ENCODE results near the gene EPHA10.
"Not testable (repeated sequence)": the region's sequence is repeated elsewhere in the genome, so short reads cannot be mapped to it uniquely, and the experiment has no call there.

EPHA10 gene

DNA sequence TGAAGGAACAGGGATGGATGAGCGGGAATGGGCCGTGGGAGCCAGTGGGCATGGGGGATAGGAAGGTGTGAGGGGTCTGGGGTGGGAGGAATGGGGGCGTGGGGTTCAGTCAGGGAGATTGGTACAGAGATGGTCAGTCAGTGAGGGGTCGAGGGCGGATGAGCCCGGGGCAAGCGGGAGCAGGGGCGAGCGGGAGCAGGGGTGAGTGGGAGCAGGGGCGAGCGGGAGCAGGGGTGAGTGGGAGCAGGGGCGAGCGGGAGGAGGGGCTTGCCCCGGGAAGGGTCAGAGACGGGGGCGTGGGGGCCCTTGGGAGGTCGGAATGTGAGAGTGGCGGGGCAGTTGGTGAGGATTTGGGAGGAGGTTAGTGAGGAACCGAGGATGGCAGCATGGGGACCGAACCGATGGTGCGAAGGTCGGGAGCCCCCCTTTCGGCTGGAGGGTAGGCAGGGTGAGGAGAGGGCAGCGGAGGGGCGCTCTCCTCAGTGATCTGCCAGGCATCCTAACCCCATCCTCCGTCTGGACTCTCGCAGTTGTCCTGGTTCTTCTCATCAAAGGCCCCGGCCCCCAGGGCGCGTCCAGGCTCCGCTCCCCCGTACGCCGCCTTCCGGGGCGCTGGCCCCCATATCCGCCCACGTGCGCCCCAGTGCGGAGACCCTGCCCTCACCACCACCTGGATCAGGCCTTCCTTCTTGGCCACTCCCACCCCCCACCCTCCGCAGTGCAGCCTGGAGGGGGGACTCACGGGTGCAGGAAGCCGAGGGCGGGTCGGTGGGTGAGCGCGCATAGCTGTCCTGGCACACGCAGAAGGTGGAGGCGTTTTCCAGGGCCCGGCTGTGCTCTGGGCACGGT lies 11.2 kb downstream of the EPHA10 start:
- H3K36me3 ChIP-seq (ENCODE audit: control insufficient read depth, insufficient read depth, low read length): no peaks in the 10 kb centered on the region
- H3K27me3 ChIP-seq (ENCODE audit: control insufficient read depth, insufficient read depth, low read length, poor library complexity, severe bottlenecking): peaks cover 93% of the 10 kb centered on the region
- no peak overlapping the region for H3K27ac ChIP-seq (ENCODE audit: insufficient read depth, low read depth, low read length, poor library complexity, severe bottlenecking)
- H3K4me3 ChIP-seq (ENCODE audit: insufficient read depth, low read depth, low read length): no peak overlapping the region
- H3K9me3 ChIP-seq (ENCODE audit: control insufficient read depth, low read length): no peaks in the 10 kb centered on the region
- 33 to 38% methylated on average over 52 of the region's 52 CpGs for WGBS, 2 experiments
- H3K4me1 ChIP-seq (ENCODE audit: control insufficient read depth, insufficient read depth, low read length): no peaks in the 10 kb centered on the region

DNA sequence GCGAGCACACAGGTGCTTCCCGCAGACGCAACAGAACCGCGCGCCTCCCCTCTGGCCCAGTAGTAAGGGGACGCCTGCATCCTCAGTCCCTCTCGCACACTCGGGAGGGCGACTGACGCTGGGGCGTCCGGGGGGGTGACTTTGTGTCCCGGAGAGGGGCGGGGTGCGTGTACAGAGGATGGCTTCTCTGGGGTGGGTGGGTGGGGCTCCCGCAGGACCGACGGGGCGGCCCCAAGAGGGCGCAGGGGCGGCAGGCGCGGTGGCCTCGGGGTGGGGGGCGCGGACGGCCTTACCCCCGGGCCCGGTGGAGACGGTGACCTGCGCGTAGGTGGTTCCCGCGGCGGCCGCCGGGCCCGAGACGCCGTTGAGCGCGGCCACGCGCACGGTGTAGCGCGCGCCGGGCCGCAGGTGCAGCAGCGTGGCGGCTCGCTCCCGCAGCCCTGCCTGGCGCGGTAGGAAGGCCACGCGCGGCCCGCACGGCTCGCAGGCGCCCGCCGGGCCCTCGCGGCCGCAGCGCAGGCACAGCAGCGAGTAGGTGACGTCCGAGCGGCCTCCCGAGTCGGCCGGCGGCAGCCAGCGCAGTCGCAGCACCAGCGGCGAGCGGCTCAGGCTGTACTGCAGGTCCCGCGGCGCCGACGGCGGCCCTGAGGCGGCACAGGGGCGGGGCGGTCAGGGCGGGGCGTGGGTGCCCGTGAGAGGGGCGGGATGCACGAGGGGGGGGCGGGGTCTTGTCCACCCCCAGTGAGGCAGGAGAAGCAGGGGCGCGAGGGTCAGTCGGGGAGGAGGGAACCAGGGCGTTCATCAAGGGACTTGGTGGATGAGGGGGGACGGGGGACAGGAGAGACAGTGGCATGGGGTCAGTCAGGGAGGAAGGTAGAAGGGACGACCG lies 12.1 kb downstream of the EPHA10 start:
- WGBS, 2 experiments: 2% methylated on average over 105 of the region's 105 CpGs
- peaks cover 84% of the 10 kb centered on the region for H3K27me3 ChIP-seq (ENCODE audit: control insufficient read depth, insufficient read depth, low read length, poor library complexity, severe bottlenecking)
- H3K4me1 ChIP-seq (ENCODE audit: control insufficient read depth, insufficient read depth, low read length): no peaks in the 10 kb centered on the region
- no peaks in the 10 kb centered on the region for H3K9me3 ChIP-seq (ENCODE audit: control insufficient read depth, low read length)
- H3K27ac ChIP-seq (ENCODE audit: insufficient read depth, low read depth, low read length, poor library complexity, severe bottlenecking): no peak overlapping the region
- no peaks in the 10 kb centered on the region for H3K36me3 ChIP-seq (ENCODE audit: control insufficient read depth, insufficient read depth, low read length)
- H3K4me3 ChIP-seq (ENCODE audit: insufficient read depth, low read depth, low read length): peak overlapping the region; percentile 13

DNA sequence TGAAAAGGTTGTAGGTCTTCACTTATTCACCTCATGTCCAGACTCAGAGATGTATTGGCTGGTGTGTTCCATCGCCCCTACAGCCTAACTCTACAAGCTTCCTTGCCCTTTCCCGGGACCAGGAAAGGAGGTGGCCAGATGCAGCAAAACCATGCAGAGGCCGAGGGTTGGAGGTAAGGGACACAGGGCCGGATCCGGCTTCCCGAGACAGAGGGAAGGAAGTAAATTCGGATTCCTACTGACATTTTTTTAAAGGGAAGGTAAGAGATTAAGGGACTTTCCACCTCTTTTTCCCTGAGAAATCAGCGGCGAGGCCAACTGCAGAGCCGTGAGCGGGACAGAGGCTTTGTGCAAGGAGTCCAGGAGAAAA lies 12.7 kb downstream of the EPHA10 start:
- WGBS, 2 experiments: 42 to 45% methylated on average over 11 of the region's 11 CpGs
- H3K36me3 ChIP-seq (ENCODE audit: control insufficient read depth, insufficient read depth, low read length): no peaks in the 10 kb centered on the region
- H3K4me1 ChIP-seq (ENCODE audit: control insufficient read depth, insufficient read depth, low read length): no peaks in the 10 kb centered on the region
- no peak overlapping the region for H3K27ac ChIP-seq (ENCODE audit: insufficient read depth, low read depth, low read length, poor library complexity, severe bottlenecking)
- no peaks in the 10 kb centered on the region for H3K9me3 ChIP-seq (ENCODE audit: control insufficient read depth, low read length)
- H3K4me3 ChIP-seq (ENCODE audit: insufficient read depth, low read depth, low read length): no peak overlapping the region
- peaks cover 78% of the 10 kb centered on the region for H3K27me3 ChIP-seq (ENCODE audit: control insufficient read depth, insufficient read depth, low read length, poor library complexity, severe bottlenecking)

DNA sequence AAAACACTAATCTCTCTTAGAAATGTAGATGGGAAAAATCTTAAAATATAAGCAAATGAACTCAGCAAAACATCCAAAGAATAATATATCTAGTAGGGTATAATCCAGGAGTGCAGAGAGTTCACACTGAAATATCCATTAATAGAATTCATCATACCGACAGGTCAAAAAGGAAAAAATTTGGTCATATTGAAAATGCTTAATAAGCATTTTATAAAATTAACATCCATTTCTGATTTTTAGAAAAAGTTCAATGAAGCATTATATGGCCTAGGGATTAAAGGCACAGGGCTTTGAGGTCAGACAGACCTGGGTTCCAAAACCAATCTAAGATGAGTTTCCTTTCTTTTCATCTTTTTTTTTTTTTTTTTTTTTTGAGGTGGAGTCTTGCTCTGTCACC lies 16.4 kb downstream of the EPHA10 start:
- no peaks in the 10 kb centered on the region for H3K4me1 ChIP-seq (ENCODE audit: control insufficient read depth, insufficient read depth, low read length)
- 80% methylated on average over 1 of the region's 1 CpG; no CpG with 5 or more reads in 1 of the 2 experiments for WGBS, 2 experiments
- peaks cover 46% of the 10 kb centered on the region for H3K27me3 ChIP-seq (ENCODE audit: control insufficient read depth, insufficient read depth, low read length, poor library complexity, severe bottlenecking)
- no peak overlapping the region for H3K4me3 ChIP-seq (ENCODE audit: insufficient read depth, low read depth, low read length)
- no peak overlapping the region for H3K27ac ChIP-seq (ENCODE audit: insufficient read depth, low read depth, low read length, poor library complexity, severe bottlenecking)
- H3K9me3 ChIP-seq (ENCODE audit: control insufficient read depth, low read length): no peaks in the 10 kb centered on the region
- H3K36me3 ChIP-seq (ENCODE audit: control insufficient read depth, insufficient read depth, low read length): no peaks in the 10 kb centered on the region

DNA sequence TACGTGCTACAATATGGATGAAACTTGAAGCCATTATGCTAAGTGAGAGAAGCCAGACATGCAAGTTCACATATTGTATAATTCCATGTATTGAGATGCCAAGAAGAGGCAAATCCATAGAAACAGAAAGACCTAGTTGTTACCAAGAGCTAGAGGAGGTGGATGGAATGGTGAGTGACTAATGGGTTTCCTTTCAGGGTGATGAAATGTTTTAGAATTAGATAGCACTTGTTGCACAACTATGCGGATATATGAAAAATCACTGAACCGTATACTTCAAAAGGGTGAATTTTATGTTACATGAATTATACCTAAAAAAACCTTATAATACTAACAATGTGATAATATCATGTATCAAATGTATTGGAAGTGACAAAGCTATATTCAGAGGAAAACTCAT lies 18.1 kb downstream of the EPHA10 start:
- no peak overlapping the region for H3K27ac ChIP-seq (ENCODE audit: insufficient read depth, low read depth, low read length, poor library complexity, severe bottlenecking)
- H3K4me1 ChIP-seq (ENCODE audit: control insufficient read depth, insufficient read depth, low read length): no peaks in the 10 kb centered on the region
- H3K9me3 ChIP-seq (ENCODE audit: control insufficient read depth, low read length): no peaks in the 10 kb centered on the region
- WGBS, 2 experiments: 89 to 95% methylated on average over 1 to 2 of the region's 3 CpGs
- no peak overlapping the region for H3K4me3 ChIP-seq (ENCODE audit: insufficient read depth, low read depth, low read length)
- H3K27me3 ChIP-seq (ENCODE audit: control insufficient read depth, insufficient read depth, low read length, poor library complexity, severe bottlenecking): peaks cover 33% of the 10 kb centered on the region
- H3K36me3 ChIP-seq (ENCODE audit: control insufficient read depth, insufficient read depth, low read length): no peaks in the 10 kb centered on the region

DNA sequence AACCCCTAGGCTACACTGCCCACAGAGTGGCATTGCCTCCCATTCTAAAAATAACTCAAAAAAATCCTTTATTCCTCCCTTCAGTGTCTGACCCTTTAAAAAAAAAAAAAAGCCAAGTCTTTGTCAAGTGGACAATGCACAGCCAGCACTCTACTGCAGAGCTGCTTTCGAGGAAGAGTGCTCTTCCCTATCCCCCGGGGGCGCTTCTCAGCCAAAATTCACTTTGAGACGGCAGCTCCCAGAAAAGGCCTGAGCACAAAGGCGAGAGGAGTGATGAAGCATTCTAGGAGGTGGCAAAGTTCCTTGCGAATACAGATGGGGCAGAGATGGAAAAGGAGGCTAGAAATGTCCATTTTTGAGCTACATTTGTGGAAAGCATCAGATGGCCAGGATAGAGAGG lies 23.3 kb downstream of the EPHA10 start:
- H3K4me1 ChIP-seq (ENCODE audit: control insufficient read depth, insufficient read depth, low read length): no peaks in the 10 kb centered on the region
- no peaks in the 10 kb centered on the region for H3K36me3 ChIP-seq (ENCODE audit: control insufficient read depth, insufficient read depth, low read length)
- H3K27me3 ChIP-seq (ENCODE audit: control insufficient read depth, insufficient read depth, low read length, poor library complexity, severe bottlenecking): peaks cover 17% of the 10 kb centered on the region
- H3K27ac ChIP-seq (ENCODE audit: insufficient read depth, low read depth, low read length, poor library complexity, severe bottlenecking): no peak overlapping the region
- no peak overlapping the region for H3K4me3 ChIP-seq (ENCODE audit: insufficient read depth, low read depth, low read length)
- WGBS, 2 experiments: 26 to 34% methylated on average over 6 of the region's 6 CpGs
- H3K9me3 ChIP-seq (ENCODE audit: control insufficient read depth, low read length): no peaks in the 10 kb centered on the region

DNA sequence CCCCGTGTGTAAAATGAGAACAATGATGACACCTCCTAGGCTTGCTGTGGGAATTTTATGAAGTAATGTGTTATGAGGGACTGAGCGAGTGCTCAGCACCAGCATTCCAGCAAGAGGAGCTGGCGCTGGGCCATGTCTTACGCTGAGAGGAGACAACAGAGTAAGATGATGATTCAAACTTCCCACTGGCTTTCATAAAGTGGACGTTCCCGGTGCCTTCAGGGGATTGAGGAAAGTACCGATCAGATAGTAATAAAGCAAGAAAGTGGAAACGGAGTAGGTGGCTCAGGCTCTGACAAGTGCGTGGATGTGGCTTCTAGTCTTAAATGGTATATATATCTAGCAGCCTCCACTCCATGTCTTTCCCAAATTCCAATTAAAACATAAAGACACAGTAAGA lies 23.8 kb downstream of the EPHA10 start:
- WGBS, 2 experiments: 86 to 89% methylated on average over 9 of the region's 9 CpGs
- Histone ChIP-seq H3K27me3 (ENCODE audit: control insufficient read depth, insufficient read depth, low read length, poor library complexity, severe bottlenecking) (peaks cover 18% of the 10 kb centered on the region), H3K4me3 (ENCODE audit: insufficient read depth, low read depth, low read length) (no peak overlapping the region), H3K27ac (ENCODE audit: insufficient read depth, low read depth, low read length, poor library complexity, severe bottlenecking) (no peak overlapping the region), H3K4me1 (ENCODE audit: control insufficient read depth, insufficient read depth, low read length) (no peaks in the 10 kb centered on the region), H3K36me3 (ENCODE audit: control insufficient read depth, insufficient read depth, low read length) (no peaks in the 10 kb centered on the region), H3K9me3 (ENCODE audit: control insufficient read depth, low read length) (no peaks in the 10 kb centered on the region)

DNA sequence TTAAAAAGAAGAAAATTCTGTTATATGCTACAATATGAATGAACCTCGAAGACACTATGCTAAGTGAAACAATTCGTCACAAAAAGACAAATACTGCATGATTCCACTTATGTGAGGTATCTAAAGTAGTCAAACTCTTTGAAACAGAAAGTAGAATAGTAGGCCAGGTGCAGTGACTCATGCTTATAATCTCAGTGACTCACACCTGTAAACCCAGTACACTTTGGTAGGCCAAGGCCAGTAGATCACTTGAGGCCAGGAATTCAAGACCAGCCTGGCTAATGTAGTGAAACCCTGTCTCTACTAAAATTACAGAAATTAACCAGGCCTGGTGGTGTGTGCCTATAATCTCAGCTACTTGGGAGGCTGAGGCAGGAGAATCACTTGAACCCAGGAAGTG lies 25.7 kb downstream of the EPHA10 start:
- H3K4me1 ChIP-seq (ENCODE audit: control insufficient read depth, insufficient read depth, low read length): no peaks in the 10 kb centered on the region
- H3K27ac ChIP-seq (ENCODE audit: insufficient read depth, low read depth, low read length, poor library complexity, severe bottlenecking): no peak overlapping the region
- H3K27me3 ChIP-seq (ENCODE audit: control insufficient read depth, insufficient read depth, low read length, poor library complexity, severe bottlenecking): peaks cover 32% of the 10 kb centered on the region
- 92 to 96% methylated on average over 2 of the region's 2 CpGs for WGBS, 2 experiments
- H3K9me3 ChIP-seq (ENCODE audit: control insufficient read depth, low read length): no peaks in the 10 kb centered on the region
- no peak overlapping the region for H3K4me3 ChIP-seq (ENCODE audit: insufficient read depth, low read depth, low read length)
- H3K36me3 ChIP-seq (ENCODE audit: control insufficient read depth, insufficient read depth, low read length): no peaks in the 10 kb centered on the region

DNA sequence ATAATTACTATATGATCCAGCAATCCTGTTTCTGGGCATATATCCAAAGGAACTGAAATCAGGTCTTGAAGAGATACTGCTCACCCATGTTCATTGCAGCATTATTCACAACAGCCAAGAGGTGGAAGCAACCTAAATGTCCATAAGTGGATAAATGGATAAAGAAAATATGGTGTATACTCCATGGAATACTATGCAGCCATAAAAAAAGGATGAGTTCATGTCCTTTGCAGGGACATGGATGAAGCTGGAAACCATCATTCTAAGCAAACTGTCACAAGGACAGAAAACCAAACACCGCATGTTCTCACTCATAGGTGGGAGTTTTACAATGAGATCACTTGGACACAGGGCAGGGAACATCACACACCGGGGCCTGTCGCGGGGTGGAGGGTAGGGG lies 26.3 kb downstream of the EPHA10 start:
- 82 to 91% methylated on average over 4 of the region's 4 CpGs for WGBS, 2 experiments
- not testable (repeated sequence) for H3K36me3 ChIP-seq (ENCODE audit: control insufficient read depth, insufficient read depth, low read length); H3K4me3 ChIP-seq (ENCODE audit: insufficient read depth, low read depth, low read length); H3K9me3 ChIP-seq (ENCODE audit: control insufficient read depth, low read length); H3K27ac ChIP-seq (ENCODE audit: insufficient read depth, low read depth, low read length, poor library complexity, severe bottlenecking); H3K4me1 ChIP-seq (ENCODE audit: control insufficient read depth, insufficient read depth, low read length)
- H3K27me3 ChIP-seq (ENCODE audit: control insufficient read depth, insufficient read depth, low read length, poor library complexity, severe bottlenecking): peaks cover 38% of the 10 kb centered on the region

DNA sequence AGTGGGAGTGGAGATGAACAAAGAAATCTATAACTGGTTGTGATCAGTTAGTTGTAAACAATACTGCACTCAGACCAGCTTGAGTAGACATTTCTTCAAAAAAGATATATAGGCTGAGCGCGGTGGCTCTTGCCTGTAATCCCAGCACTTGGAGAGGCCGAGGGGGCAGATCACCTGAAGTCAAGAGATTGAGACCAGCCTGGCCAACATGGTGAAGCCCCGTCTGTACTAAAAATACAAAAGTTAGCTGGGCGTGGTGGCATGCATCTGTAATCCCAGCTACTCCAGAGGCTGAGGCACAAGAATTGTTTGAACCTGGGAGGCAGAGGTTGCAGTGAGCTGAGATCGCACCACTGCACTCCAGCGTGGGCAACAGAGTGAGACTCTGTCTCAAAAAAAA lies 26.9 kb downstream of the EPHA10 start:
- not testable (repeated sequence) for H3K4me3 ChIP-seq (ENCODE audit: insufficient read depth, low read depth, low read length); H3K9me3 ChIP-seq (ENCODE audit: control insufficient read depth, low read length); H3K4me1 ChIP-seq (ENCODE audit: control insufficient read depth, insufficient read depth, low read length); H3K36me3 ChIP-seq (ENCODE audit: control insufficient read depth, insufficient read depth, low read length); H3K27ac ChIP-seq (ENCODE audit: insufficient read depth, low read depth, low read length, poor library complexity, severe bottlenecking)
- WGBS, 2 experiments: 81 to 86% methylated on average over 7 of the region's 7 CpGs
- peaks cover 43% of the 10 kb centered on the region for H3K27me3 ChIP-seq (ENCODE audit: control insufficient read depth, insufficient read depth, low read length, poor library complexity, severe bottlenecking)

Measured in ectodermal cell (in vitro differentiated cells).